Measurements from ENCODE around the gene PDLIM7. TPM values are rescaled to one million over a fixed set of nuclear protein-coding genes. Genes with fewer than 3 reads are reported as not detected.

The PDLIM7 gene
- total RNA-seq, 1 donor from 2014 or later = 144 TPM

DNA sequence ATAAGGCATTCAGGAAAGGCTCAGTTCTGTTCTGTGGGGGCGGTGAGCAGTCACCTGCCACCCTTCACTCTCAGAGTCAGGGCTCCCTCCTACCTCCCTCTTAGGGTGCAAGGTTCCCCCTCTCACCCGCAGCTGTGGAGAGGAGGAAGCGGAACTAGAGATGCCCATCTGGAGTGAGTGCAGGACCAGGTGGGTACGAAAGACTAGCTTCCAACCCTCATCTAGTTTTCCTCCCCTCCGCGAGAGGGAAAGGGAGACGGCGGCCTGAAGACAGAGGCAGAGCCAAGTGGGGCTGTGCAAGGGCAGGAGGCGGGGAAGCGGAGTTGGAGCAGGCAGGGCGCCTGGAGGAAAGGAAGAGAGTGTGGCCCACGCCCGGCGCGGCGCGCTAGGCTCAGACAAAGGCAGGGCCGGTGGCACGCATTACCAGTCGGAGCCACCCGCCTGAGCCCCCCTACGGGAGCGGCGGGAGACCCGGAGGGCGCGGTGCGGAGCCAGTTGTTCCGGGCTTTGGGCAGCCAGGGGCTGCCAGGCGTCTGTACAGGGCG is 43.5 kb downstream of the PDLIM7 start:
- peak; percentile 7 for ATAC-seq
- intact Hi-C loops (cut with DNase I) = no loop called here

DNA sequence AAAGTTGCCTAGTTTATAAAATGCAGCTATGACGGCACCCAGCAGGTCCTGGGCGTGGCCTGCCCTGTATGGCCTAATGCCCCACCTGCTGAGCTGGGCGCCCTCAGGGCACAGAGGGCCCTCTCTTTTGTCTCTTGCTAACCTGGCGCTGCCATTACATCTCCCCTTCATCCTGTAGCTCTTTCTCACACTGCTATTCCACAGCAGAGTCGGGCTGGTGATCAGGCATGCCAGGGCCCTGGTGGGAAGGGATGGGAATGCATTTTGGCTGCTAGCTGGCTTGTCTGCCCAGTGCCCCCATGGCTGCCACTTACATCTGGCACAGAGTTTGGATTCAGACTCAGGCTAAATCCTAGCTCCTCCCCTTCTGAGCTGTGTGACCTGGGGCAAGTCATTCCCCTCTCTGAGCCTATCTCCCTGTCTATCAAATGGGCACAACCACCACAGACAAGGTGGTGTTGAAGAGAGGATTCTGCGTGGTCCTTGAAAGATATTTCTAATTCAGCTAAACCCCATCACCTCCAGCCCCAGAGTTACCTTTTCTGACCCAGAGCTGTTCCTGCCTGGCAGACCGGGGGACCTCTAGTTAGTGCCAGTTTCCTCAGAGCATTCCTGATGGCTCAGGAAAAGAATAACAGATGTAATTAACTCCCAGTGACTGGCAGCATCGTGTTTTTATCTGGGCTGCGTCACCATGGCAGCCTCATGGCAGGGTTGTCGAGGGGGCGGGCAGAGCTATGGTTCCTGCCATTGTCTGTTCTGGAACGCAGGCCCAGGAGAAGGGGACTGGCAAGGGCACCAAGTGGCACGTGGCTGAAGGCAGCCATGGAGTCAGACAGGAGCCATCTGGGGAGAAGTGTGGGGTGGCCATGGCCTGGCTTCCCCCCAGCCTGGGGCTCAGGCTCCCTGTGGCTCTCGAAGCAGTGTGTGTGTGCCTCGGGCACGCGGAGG is 44.4 kb downstream of the PDLIM7 start:
- intact Hi-C loops (cut with DNase I) = no loop called here
- ATAC-seq (no peak), DNase-seq (ENCODE audit: low spot score) (no peak)

More for the DNA sequence above, 43.5 kb downstream of the PDLIM7 start:
- peak; percentile 78 for DNase-seq (ENCODE audit: low spot score)

DNA sequence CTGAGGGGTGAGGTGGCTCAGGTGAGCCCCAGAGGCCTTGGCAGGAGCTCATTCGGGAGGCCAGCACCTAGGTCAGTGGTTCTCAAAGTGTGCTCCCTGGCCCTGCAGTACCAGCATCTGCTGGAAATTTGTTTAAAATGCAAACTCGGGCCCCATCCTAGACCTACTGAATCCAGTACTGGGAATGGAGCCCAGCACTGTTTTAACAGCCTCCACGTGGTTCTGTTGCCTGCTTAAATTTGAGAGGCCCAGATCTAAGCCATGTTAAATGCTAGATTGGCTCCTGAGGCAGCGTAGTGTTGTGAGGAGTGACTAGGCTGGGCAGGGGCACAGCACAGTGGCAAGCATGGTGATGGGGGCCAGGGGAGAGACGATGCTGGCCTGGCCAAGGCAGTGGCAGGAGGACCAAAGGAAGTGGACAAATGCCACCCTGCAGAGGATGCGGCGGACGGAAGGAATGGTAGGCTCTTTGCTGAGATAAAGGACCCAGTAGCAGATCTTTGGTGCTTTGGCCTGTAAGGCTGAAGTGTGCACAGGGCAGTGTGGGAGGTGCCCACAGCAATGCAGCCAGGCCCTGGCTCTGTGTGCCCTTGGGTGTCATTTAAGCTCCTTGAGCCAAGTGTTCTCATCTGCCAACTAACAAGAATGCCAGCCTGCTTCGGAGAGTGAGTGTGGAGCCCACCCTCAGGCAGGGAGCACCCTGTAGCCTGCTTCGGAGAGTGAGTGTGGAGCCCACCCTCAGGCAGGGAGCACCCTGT is 46.6 kb downstream of the PDLIM7 start:
- intact Hi-C loops (cut with DNase I) = no loop called here
- DNase-seq (ENCODE audit: low spot score) = no peak
- no peak for ATAC-seq

DNA sequence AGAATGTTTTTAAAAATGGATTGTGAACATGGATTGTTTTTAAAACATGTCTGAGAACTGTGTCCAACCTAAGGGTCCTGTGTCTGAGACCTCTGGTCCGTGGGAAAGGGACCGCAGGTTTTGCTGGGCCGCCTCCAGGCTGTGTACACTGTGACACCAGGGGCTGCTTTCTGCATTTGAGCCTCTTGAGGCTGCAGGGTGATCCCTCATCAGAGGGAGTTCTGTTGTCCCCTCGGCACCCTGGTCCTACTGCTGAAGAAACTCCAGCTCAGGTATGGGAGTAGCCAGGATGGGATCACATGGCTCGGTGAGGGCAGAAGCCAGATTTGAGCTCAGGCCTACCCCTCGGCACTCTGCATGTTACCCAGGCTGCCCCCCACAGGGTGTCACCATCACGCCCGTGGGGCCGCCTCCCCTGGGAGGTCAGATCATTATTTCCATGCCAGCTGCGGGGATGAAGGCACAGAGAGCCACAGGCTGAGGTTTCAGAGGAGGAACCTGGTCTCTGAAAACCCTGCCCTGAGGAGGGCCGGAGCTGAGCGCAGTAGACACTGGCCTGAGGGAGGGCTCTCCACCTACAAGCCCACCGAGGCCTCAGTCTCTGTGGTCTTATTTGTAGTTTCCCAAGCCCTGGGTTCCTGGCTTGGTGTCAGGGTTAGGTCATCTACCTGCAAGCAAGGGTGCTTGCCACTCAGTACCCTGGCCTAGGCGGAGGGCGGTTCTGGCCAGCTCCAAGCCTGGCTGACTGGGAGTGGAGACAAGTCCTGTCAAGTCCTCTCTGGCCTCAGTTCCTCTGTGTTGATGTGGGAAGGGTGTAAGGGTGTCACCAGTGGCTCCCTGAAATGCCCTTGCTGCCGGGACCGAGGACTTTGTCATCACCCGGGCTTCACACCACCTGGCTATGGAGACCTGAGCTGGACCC is 48.0 kb downstream of the PDLIM7 start:
- DNase-seq (ENCODE audit: low spot score) (no peak), ATAC-seq (no peak)
- intact Hi-C loops (cut with DNase I) = no loop called here

DNA sequence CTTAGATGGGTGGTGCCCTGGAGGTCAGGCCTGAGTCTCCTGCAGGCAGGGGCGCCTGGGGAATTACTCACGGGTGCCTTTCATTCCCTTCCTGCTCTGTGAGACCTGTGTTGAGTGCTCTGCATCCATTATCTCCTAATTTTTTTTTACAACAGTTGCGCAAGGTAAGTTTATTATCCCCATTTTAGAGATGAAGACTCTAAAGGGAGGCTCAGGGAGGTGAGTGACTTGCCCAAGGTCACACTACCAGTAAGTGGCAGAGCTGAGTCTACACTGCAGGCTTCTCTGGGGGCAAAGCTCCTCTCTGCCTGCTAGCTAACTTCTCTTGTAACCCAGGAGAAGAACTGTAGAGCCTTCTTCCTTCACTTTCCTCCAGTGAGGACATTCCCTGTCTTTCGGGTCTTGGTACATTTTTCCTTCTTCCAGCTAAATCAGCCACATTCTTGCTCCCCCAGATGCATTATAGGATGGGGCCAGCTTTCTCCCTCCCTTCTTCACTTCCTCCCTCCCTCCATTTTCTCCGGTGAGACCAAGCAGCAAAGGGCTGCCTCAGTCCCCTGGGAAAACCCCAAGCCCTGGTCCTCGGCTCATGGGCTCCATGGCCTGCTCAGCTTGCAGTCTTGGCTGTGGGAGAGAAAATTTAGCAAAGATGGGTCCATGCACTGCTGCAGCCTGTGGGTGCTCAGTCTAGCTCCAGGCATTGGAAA is 49.0 kb downstream of the PDLIM7 start:
- intact Hi-C loops (cut with DNase I) = no loop called here
- DNase-seq (ENCODE audit: low spot score) (no peak), ATAC-seq (no peak)

DNA sequence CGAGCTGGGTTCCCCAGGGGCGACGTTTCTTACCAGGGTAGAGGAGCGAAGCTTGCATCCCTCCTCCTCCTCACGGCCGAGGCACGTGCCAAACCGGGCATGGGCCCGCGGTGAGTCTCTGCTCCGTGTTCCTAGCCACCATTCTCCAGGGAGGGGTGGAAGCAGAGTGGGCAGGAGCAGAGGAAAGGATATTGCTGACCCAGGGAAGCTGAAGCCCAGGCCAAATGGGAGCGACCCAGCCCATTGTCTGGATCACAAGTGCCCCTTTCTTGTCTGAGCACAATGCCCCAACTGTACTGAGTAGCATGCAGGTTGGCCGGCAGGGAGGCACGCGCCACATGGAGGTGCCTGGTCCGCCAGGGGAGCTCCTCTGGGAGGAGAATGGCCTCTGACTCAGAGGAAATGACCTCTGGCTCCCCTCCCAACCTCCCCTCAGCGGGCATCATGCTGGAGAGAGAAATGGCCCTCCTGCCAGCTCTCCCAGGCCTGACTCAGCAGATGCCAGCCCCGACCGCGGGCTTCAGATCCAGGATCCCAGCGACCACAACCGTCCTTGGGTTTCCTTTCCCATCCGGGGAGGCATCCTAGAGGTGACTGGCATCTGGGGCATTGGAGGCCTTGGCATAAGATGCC is 49.7 kb downstream of the PDLIM7 start:
- peak; percentile 61 for ATAC-seq
- DNase-seq (ENCODE audit: low spot score) = peak; percentile 76
- intact Hi-C loops (cut with DNase I) = no loop called here

DNA sequence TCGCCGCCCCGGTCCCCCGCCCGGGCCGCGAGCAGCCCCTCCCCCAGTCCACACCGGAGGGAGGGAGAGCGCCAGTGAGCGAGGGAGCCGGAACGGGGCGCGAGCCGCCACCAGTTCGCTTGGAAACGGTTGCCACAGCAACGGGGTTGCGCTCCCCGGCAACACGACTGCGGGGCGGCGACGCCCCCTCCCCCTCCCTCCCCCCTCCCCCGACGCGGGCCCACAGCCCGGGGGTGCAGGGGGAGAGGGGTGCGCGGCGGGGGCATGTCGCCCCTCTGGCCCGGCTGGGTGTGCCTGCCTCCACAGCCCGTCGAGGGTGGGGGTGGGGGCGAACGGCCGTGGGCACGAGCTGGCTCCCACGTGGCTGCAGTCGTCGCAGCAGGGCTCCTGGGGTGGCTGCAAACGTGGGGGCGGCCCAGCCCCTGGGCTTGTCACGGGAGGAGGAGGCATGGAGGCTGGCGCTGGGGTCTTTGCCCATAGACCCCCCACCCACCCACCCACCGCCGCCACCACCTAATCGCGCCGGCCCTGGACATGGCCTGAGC is 50.3 kb downstream of the PDLIM7 start:
- intact Hi-C loops (cut with DNase I) = no loop called here
- ATAC-seq (peak; percentile 9), DNase-seq (ENCODE audit: low spot score) (no peak)

DNA sequence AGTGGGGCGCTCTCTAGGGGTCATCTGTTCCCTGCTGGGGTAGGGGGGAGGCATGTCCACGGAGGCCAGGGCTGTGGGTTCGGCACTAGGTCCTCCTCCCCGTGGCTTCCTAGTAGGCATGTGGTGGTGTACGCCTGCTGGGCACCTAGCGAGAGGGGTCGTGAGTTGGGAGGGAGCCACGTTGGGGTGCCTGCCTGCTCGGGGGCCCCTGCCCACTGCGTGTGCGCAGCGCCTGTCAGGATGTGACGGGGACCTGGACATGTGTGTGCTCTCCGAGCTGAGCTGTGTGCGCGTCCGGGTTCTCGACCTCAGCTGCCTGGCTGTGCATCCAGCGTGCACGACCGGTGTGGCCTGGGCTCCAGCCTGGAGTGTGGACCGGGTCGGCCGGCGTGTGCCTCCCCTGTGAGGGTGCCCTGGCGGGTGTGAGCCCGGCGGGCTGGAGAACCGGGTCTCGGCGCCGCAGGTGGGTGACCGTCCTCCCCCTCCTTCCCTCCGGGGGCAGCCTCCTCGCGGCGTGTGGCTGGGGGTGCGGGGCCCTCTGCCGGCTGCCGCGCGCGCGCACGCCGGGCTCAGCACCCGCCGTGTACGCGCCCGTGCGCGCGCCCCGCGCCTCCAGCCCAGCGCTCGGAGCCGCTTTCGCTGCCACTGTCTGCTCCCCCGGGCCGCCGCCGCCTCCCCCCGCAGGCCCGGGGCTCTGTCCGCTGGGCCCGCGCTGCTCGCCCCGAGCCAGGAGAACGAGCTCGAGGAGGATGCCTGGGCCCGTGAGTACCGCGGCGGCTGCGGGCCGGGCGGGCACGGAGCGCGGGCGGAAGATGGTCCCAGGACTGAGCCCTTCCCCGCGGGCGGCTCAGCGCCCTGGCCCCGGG is 51.0 kb downstream of the PDLIM7 start, which contains the start of gene PRR7:
PRR7 (plus strand) TSS at position 615 of the 866 bp plus-strand sequence. CDS start 8,254 bp downstream, outside the sequence.
- DNase-seq (ENCODE audit: low spot score) = no peak
- peak; percentile 43 for ATAC-seq
- intact Hi-C loops (cut with DNase I) = no loop called here

DNA sequence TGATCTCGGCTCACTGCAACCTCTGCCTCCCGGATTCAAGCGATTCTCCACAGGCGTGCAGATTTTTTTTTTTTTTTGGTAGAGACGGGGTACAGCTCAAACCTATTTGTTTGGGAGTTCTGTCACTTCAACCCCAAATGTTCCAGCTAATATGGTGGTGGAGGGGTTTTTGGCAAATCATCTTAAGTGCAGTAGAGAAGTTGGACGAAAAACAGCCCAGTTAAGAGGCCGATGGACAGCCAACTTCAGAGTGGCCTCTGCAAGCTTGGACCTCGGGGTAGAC is 51.5 kb downstream of the PDLIM7 start:
- intact Hi-C loops (cut with DNase I) = no loop called here
- ATAC-seq (no peak), DNase-seq (ENCODE audit: low spot score) (no peak)

DNA sequence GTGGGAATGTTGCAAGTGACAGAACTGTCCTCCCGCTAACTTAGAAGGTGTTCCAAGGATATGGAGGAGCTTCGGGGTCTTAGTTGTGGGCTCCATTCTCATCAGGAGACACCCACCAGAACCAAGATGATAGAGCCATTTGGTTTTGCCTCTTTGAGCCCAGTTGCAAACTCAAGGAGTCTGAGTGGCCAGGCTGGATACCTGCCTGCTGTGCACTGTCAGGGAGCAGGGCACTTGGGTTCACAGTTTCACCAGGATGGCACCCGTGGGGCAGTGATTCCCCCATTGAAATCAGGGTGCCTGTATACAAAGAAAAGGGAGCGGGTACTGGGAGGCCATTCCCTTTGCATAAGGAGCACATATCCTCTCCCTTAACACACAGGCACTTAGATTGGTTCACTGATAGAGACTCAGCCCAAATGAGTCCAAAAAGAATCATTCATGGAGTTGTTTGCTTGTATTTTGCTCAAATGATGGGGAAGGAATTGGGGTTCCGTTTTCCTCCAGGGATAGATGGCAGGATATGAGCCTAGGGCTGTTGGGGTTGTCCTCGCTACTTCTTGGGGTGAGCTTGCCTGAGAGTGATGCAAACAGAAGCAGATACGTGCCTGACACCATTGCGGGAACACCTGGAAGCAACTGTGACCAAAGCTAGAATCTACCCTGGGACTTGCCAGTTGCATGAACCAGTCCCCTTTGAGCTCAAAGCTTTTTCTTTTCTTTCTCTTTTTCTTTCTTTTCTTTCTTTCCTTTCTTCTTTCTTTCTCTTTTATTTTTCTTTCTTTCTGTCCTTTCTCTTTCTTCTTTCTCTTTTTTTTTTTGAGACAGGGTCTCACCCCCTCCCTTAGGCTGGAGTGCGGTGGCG is 52.1 kb downstream of the PDLIM7 start:
- DNase-seq (ENCODE audit: low spot score) = no peak
- ATAC-seq = no peak
- intact Hi-C loops (cut with DNase I) = no loop called here

DNA sequence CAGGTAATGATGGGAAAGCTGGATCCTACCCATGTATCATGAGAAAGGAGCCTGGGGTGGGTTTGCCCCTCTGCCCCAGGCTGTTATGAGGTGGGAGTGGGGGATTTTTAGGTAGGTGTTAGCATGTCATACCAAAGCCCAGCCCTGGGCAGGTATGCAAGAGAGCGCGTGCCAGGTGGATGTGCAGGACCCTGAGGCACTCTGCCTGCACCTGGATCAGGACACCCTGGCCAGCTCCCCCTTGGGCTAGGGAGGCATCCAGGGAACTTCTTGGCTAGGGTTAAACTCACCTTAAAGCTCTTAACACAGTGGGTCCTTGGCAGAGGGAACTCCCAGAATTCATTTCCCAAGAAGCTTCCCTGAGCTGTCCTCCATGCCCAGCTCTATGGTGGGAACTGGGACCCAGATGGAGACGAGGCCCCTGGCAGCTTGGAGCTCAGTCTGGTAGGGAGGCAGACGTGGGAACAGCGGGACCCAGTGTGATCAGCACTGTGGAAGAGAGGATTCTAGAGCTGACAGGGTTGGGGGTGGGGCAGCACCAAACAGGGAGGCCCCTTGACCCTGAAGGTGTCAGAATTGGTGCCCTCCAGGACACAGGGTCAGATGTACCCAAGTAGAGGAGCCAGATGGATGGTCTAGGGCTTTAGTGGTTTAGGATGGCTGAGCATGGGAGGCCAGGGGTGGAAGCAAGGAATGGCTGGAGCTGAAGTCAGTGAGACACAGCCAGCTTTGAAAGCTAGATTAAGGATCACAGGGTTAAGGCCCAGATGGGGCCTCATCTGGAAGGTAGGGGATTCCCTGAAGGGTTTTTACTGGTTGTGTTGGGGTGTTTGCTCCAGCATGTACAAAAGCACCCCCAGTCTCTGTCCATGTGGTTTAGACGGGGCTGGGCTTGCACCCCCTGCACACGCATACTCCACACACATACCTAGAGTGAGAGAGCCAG is 53.0 kb downstream of the PDLIM7 start:
- intact Hi-C loops (cut with DNase I) = no loop called here
- DNase-seq (ENCODE audit: low spot score) = no peak

DNA sequence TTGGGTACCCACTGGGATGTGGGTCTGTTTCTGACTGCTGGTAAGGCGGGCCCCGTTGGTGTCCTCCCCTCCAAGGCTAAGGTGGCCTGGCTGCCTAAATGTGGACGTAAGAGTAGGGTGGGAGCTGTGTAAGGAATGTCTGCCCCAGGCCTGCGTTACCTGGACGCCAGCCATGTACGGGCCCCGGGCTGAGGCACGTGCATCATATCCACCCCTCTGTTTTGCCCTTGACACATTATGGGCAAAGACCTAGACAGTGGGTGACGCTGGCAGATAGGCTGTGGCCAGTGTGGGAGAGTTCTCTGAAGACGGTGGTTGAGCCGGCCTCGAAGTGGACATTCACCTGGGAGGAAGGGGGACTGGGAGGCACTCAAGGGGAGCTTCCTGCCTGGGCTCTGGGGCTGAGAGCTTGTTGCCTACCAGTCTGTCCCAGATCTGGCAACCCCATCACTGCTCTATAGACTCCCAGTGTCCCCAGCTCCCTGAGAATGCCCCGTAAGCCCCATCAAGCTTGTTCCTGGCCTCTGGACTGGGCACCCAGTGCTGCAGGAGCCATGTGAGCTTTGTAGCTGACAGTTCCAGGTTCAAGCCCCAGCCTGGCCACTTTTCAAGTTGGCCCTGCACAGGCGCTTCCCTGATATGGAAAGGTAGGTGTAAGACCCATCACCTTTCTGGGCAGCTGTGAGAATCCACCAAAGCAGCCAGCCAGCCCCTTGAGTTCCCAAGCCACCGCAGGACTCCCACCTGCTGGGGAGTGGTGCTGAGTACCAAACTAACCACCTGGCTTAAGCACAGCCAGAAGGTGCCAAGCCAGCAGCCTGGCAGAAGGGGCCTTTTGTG is 54.0 kb downstream of the PDLIM7 start:
- ATAC-seq = no peak
- no peak for DNase-seq (ENCODE audit: low spot score)

More for the DNA sequence above, 53.0 kb downstream of the PDLIM7 start:
- ATAC-seq = no peak

DNA sequence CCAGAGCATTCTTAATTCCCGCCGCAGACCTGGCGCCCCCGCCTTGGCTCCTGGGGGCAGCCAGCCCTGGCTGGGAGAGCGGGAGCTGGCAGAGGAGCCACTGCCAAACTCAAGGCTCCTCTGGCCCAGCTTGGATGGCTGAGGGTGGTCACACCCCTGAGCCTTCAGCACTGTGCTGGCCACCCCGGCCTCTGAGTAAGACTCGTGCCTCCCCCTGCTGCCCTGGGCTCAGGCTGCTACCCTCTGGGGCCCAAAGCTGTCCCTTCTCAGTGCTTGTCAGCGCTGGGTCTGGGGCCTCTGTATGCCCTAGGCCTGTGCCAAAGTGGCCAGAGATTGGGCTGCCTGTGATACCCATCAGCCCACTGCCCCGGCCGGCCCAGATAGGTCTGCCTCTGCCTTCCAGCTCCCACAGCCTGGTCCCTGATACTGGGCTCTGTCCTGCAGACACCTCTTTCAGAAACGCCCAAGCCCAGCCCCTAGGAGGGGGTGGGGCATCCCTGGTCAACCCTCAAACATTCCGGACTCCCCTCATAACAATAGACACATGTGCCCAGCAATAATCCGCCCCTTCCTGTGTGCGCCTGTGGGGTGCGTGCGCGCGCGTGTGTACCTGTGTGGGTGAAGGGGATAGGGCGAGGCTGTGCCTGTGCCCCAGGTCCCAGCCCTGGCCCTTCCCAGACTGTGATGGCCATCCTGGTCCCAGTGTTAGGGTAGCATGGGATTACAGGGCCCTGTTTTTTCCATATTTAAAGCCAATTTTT is 55.2 kb downstream of the PDLIM7 start:
- intact Hi-C loops (cut with DNase I) = no loop called here
- ATAC-seq (no peak), DNase-seq (ENCODE audit: low spot score) (no peak)

More for the DNA sequence above, 54.0 kb downstream of the PDLIM7 start:
- intact Hi-C loops (cut with DNase I) = no loop called here
